NCI-H748 (cell line): ENCODE results near the gene PCP2.
"Not testable (repeated sequence)": the region's sequence is repeated elsewhere in the genome, so short reads cannot be mapped to it uniquely, and the experiment has no call there.

Experiments
- DNase-seq: peaks from one replicate; lab custom pipeline; 2025; ENCODE audit not compliant: unreplicated experiment; lab: John Stamatoyannopoulos, UW

The PCP2 gene

GRCh38 chr19:7661744-7662538 lies 28.4 kb upstream of the PCP2 start:
- no peak for DNase-seq

- DNase-seq = peak; percentile 34
Measured at GRCh38 chr19:7658219-7658686, 24.7 kb upstream of the PCP2 start.

GRCh38 chr19:7657131-7657751 lies 23.7 kb upstream of the PCP2 start:
- DNase-seq = no peak

DNA sequence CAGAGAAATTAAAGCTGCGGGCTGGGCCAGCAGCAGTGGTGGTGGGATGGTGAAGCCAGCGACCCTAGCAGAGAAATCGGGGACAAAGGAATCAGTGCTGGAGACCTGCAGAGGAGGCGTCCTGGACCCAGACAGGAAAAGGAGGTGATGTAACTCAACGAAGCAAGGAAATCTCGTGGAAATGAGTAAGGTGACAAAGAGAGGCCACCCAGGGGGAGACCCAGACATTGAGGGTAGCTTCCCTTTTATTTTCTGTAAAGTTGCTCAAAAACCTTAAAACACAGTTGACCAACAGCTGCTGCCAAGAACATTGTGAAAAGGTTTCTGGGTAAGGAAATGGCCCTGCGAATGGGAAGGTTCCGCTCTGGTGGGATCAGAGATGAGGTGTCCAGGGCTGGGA lies 22.1 kb upstream of the PCP2 start:
- DNase-seq = no peak

GRCh38 chr19:7654401-7654800 lies 20.9 kb upstream of the PCP2 start:
- DNase-seq = no peak

DNA sequence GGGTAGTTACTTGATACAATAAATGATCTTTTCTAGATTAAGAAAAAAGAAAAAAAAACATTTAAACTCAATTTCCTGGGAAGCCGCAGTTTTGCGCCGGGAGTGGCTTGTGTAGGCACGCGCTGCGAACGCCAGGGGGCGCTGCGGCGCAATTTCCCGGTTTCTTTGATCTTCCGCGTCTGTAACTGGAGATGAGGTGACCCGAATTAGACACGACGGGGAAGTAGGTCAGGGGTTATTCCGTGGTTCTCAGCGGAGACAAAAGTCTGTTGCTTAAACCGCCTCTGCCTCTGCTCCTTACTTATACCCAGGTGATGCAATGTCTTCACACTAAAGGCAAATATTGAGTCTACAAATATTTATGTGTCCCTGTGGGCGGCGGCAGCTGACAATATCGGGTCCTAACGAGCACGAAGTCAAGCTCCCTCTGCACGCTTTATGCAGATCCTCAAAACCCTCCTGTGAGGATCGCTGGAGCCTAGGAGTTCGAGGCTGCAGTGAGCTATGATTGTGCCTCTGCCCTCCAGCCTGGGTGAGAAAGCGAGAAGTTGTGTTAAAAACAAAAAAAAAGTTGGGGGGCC lies 18.6 kb upstream of the PCP2 start:
- peak; percentile 70 for DNase-seq

DNA sequence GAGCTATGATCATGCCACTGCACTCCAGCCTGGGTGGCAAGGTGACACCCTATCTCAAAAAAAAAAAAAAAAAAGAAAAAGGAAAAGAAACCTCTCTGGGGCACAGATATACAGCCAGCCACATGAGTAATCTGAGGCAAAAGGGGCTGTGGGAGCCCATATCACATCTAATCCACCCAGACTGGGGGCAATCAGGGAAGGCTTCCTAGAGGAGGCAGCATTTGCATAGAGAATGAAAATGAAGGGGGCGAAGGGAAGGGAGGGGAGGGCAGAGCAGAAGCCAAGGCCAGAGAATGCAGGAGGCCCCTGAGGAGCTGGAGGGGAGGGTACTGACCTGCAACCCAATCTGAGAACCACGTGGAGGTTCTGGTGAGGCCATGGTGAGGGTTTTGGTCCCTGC lies 16.6 kb upstream of the PCP2 start:
- no peak for DNase-seq

DNA sequence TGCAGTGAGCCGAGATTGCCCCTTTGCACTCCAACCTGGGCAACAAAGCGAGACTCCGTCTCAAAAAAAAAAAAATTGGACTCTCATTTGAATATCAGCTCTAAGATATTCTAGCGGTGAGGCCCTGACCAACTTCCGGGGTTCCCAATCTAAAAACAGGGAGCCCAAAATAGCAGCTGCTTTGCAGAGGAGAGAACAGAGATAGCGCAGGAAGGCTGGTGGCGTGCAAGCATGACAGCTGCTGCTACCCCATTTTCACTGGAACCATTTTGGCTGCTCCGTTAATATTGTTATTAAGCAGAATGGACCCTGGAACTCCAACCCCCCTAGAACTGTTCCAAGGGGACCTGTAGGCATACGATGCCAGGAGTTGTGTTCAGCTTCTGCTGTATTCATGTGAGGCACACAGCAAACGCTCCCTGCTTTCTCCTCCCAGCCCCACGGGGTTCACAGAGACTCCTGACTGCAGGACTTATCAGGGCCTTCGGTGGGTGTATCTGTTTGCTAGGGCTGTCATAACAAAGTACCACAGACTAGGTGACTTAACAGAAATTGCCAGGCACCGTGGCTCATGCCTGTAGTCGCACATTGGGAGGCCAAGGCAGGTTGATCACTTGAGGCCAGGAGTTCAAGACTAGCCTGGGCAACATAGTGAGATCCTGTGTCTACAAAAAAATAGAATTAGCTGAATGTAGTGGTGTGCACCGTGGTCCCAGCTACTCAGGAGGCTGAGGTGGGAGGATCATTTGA lies 14.9 kb upstream of the PCP2 start:
- DNase-seq = no peak

- DNase-seq = no peak
Measured at GRCh38 chr19:7647156-7647555, 13.6 kb upstream of the PCP2 start.

GRCh38 chr19:7646426-7646700 lies 12.8 kb upstream of the PCP2 start:
- no peak for DNase-seq

GRCh38 chr19:7645656-7646425 lies 12.3 kb upstream of the PCP2 start:
- no peak for DNase-seq

- no peak for DNase-seq
Measured at GRCh38 chr19:7645163-7645562, 11.6 kb upstream of the PCP2 start.

- no peak for DNase-seq
Measured at GRCh38 chr19:7644550-7644877, 11.0 kb upstream of the PCP2 start.

- not testable (repeated sequence) for DNase-seq
Measured at GRCh38 chr19:7643629-7644549, 10.4 kb upstream of the PCP2 start.

DNA sequence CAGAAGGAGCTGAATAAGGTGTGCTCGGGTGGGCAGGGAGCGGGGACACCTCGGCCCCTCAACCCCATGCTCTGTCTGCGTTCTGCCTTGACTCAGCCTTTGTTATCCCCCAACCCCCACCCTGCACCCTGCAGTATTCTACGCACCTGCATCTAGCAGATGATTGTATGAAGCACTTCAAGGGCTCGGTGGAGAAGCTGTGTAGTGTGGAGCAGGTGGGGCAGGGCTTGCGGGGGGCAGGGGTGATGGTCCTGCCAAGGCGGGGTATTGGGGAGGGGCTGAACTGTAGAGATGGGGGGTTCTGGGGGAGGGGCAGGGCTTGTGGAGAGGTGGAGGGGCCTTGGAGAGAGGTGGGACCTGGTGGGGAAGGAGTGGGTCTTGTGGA lies 9.5 kb upstream of the PCP2 start:
- DNase-seq = no peak

DNA sequence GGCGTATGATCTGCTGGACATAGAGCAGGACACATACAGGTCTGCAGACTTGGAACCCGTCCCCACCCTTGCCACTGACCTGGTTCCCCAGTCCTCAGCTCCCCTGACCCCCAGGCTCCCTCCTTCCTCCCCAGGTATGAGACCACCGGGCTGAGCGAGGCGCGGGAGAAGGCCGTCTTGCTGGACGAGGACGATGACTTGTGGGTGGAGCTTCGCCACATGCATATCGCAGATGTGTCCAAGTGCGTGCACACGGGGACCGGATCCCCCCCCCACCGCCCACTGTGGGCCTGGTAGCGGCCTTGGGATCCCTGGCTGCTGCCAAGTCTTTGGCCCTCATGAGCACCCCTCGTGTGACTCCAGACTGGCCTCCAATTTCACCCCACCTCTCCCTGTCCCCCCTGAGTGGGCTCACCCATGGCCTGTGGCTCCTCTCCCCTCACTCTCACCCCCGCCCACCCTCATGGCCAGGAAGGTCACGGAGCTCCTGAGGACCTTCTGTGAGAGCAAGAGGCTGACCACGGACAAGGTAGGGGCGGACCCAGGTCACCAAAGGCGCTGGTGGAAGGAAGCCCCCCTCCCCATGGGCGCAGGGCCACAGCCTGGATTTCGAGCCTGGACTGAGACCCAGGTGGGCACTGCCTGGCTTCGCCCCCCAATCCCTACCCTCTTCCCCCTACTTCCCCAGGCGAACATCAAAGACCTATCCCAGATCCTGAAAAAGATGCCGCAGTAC lies 8.9 kb upstream of the PCP2 start:
- no peak for DNase-seq

DNA sequence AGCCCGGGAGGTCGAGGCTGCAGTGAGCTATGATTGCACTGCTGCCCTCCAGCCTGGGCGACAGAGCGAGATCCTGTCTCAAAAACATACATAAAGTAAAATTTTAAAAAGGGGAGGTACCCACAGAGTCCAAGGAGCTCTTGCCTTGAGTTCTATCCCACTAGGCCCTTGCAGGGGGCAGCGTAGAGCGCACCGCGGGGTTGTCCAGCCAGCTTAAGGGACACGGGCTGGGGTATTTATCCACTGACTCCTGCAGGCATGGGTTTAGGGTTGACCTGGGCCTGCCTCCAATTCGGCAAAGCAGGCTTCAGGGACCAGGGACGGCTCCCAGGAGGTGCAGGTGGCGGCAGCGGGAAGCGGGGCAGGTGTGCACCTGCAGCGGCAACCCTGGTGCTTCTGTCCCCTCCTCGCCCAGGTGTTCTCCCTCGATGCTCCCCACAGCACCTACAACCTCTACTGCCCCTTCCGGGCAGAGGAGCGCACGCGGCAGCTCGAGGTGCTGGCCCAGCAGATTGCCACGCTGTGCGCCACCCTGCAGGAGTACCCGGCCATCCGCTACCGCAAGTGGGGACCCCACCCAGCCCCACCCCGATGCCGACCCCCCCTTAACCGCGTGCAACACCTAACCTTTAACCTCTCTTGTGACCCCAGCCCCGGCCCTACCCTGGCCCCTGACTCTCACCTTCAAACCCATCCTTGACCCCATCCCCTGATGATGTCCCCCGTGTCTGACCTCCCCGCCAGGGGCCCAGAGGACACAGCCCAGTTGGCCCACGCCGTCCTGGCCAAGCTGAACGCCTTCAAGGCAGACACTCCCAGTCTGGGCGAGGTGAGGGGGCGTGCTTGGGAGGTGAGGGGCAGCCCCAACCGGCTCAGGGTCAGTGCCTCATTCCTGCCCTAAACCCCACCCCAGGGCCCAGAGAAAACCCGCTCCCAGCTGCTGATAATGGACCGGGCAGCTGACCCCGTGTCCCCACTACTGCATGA lies 8.1 kb upstream of the PCP2 start:
- no peak for DNase-seq

GRCh38 chr19:7640803-7641202 lies 7.3 kb upstream of the PCP2 start:
- no peak for DNase-seq
